ENCODE data around the gene PCP4.
"Not testable (repeated sequence)": the region's sequence is repeated elsewhere in the genome, so short reads cannot be mapped to it uniquely, and the experiment has no call there.

Gene PCP4

GRCh38 chr21:39888848-39889247, 21.6 kb downstream of the PCP4 start:
- TF ChIP-seq EZH2phosphoT487 (conservative IDR thresholded peaks at IDR 0.05; ENCODE audit: low read length), result no peak
- TF ChIP-seq CTCF (IDR thresholded peaks at IDR 0.05; ENCODE audit: insufficient read depth, low read length, poor library complexity, severe bottlenecking), result no peak
- no peak overlapping the region for H3K4me2 ChIP-seq (ENCODE audit: low read depth, low read length, poor library complexity, severe bottlenecking)
- H3K9me2 ChIP-seq (replicated peaks; ENCODE audit: insufficient read depth, low read length), result no peaks in the 10 kb centered on the region
- no peaks in the 10 kb centered on the region for H3K79me2 ChIP-seq (ENCODE audit: insufficient read depth, low read length)
- no peaks in the 10 kb centered on the region for H3K36me3 ChIP-seq (ENCODE audit: low read length)
- no peak overlapping the region for H3K9ac ChIP-seq (ENCODE audit: low read length)
- H3K4me3 ChIP-seq (ENCODE audit: insufficient read depth, low read length, poor library complexity, severe bottlenecking), result no peak overlapping the region
- H3F3A ChIP-seq (ENCODE audit: insufficient read depth), result no peaks in the 10 kb centered on the region
- no peak overlapping the region for H3K27ac ChIP-seq (ENCODE audit: low read depth, low read length)
- no peak overlapping the region for H2AFZ ChIP-seq (ENCODE audit: low read depth, low read length, severe bottlenecking)
- no peaks in the 10 kb centered on the region for H3K27me3 ChIP-seq (ENCODE audit: low read length)
- H4K20me1 ChIP-seq (ENCODE audit: low read depth, low read length), result no peaks in the 10 kb centered on the region
- no peaks in the 10 kb centered on the region for H3K9me3 ChIP-seq (ENCODE audit: insufficient read depth, low read length)

DNA sequence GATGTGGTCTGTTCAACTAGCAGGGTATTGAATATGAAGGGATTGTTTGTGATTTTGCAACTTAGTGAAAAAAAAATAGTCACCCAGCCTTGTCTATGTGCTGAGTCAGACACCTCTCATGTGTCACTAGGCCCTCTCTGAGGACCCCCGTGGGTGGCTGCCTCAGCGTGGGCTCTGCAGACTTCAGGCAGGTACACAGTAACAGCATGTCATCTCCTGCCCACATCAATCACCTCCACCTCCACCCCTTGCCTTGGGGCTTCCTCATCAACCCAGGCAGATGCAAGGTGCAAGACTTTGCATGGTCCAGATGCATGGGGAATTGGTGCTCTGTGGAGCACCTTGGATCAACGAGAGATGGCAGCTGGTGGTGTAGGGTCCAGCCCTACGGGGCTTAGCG, 23.9 kb downstream of the PCP4 start:
- H3K4me3 ChIP-seq (ENCODE audit: insufficient read depth, low read length, poor library complexity, severe bottlenecking), result no peak overlapping the region
- H3K9me3 ChIP-seq (ENCODE audit: insufficient read depth, low read length), result no peaks in the 10 kb centered on the region
- H3F3A ChIP-seq (ENCODE audit: insufficient read depth), result no peaks in the 10 kb centered on the region
- no peak overlapping the region for H2AFZ ChIP-seq (ENCODE audit: low read depth, low read length, severe bottlenecking)
- no peaks in the 10 kb centered on the region for H4K20me1 ChIP-seq (ENCODE audit: low read depth, low read length)
- no peaks in the 10 kb centered on the region for H3K9me2 ChIP-seq (replicated peaks; ENCODE audit: insufficient read depth, low read length)
- no peaks in the 10 kb centered on the region for H3K27me3 ChIP-seq (ENCODE audit: low read length)
- H3K27ac ChIP-seq (ENCODE audit: low read depth, low read length), result no peak overlapping the region
- no peaks in the 10 kb centered on the region for H3K79me2 ChIP-seq (ENCODE audit: insufficient read depth, low read length)
- TF ChIP-seq EZH2phosphoT487 (conservative IDR thresholded peaks at IDR 0.05; ENCODE audit: low read length) (no peak), CTCF (IDR thresholded peaks at IDR 0.05; ENCODE audit: insufficient read depth, low read length, poor library complexity, severe bottlenecking) (no peak)
- H3K36me3 ChIP-seq (ENCODE audit: low read length), result no peaks in the 10 kb centered on the region
- H3K4me2 ChIP-seq (ENCODE audit: low read depth, low read length, poor library complexity, severe bottlenecking), result no peak overlapping the region
- H3K9ac ChIP-seq (ENCODE audit: low read length), result no peak overlapping the region

DNA sequence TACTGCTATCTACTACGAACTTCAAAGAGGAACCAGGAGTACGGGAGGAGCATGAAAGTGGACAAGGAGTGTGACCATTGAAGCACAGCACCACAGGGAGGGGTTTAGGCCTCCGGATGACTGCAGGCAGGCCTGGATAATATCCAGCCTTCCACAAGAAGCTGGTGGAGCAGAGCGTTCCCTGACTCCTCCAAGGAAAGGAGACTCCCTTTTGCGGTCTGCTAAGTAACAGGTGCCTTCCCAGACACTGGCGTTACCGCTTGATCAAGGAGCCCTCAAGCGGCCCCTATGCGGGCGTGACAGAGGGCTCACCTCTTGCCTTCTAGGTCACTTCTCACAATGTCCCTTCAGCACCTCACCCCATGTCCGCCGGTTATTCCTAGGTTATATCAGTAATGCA, 24.6 kb downstream of the PCP4 start:
- not testable (repeated sequence) for H3K27me3 ChIP-seq (ENCODE audit: low read length); H3K4me3 ChIP-seq (ENCODE audit: insufficient read depth, low read length, poor library complexity, severe bottlenecking); H4K20me1 ChIP-seq (ENCODE audit: low read depth, low read length); H3K27ac ChIP-seq (ENCODE audit: low read depth, low read length); H3K9me3 ChIP-seq (ENCODE audit: insufficient read depth, low read length); H2AFZ ChIP-seq (ENCODE audit: low read depth, low read length, severe bottlenecking); H3K79me2 ChIP-seq (ENCODE audit: insufficient read depth, low read length); H3K9me2 ChIP-seq (replicated peaks; ENCODE audit: insufficient read depth, low read length); H3K4me2 ChIP-seq (ENCODE audit: low read depth, low read length, poor library complexity, severe bottlenecking); H3K9ac ChIP-seq (ENCODE audit: low read length); H3K36me3 ChIP-seq (ENCODE audit: low read length); H3F3A ChIP-seq (ENCODE audit: insufficient read depth)

DNA sequence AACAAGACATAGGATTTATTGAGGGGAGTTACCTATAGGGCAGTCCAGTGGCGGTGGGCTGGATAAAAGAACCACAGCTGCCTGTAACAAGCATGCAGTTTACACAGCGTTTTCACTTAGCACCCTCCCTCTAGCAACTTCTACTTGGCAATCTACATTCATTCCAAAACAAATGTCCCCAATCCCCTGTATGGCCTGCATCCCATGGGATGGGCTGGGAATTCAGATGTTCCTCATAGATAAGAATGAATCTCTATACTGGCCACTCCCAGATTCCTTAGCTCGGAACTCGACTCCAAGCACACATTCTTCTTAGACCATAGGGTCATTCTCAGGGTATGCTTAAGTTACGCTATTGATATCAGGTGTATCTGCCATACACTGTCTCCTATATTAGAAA, 33.3 kb downstream of the PCP4 start:
- TF ChIP-seq CTCF (IDR thresholded peaks at IDR 0.05; ENCODE audit: insufficient read depth, low read length, poor library complexity, severe bottlenecking) (no peak), EZH2phosphoT487 (conservative IDR thresholded peaks at IDR 0.05; ENCODE audit: low read length) (no peak)
- Histone ChIP-seq H3K36me3 (ENCODE audit: low read length) (no peaks in the 10 kb centered on the region), H3K9me3 (ENCODE audit: insufficient read depth, low read length) (no peaks in the 10 kb centered on the region), H2AFZ (ENCODE audit: low read depth, low read length, severe bottlenecking) (no peak overlapping the region), H3F3A (ENCODE audit: insufficient read depth) (no peaks in the 10 kb centered on the region), H3K9me2 (replicated peaks; ENCODE audit: insufficient read depth, low read length) (no peaks in the 10 kb centered on the region), H3K27ac (ENCODE audit: low read depth, low read length) (no peak overlapping the region), H3K27me3 (ENCODE audit: low read length) (no peaks in the 10 kb centered on the region), H4K20me1 (ENCODE audit: low read depth, low read length) (no peaks in the 10 kb centered on the region), H3K9ac (ENCODE audit: low read length) (no peak overlapping the region), H3K4me3 (ENCODE audit: insufficient read depth, low read length, poor library complexity, severe bottlenecking) (no peak overlapping the region), H3K79me2 (ENCODE audit: insufficient read depth, low read length) (no peaks in the 10 kb centered on the region), H3K4me2 (ENCODE audit: low read depth, low read length, poor library complexity, severe bottlenecking) (no peak overlapping the region)
